ENCODE results near the gene C17orf50.

- TF ChIP-seq, protein P1, sequence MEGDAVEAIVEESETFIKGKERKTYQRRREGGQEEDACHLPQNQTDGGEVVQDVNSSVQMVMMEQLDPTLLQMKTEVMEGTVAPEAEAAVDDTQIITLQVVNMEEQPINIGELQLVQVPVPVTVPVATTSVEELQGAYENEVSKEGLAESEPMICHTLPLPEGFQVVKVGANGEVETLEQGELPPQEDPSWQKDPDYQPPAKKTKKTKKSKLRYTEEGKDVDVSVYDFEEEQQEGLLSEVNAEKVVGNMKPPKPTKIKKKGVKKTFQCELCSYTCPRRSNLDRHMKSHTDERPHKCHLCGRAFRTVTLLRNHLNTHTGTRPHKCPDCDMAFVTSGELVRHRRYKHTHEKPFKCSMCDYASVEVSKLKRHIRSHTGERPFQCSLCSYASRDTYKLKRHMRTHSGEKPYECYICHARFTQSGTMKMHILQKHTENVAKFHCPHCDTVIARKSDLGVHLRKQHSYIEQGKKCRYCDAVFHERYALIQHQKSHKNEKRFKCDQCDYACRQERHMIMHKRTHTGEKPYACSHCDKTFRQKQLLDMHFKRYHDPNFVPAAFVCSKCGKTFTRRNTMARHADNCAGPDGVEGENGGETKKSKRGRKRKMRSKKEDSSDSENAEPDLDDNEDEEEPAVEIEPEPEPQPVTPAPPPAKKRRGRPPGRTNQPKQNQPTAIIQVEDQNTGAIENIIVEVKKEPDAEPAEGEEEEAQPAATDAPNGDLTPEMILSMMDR (IDR thresholded peaks at IDR 0.05 in 4 of 5, conservative IDR thresholded peaks at IDR 0.05 in 1 of 5): no peak
- no peak for TF ChIP-seq POLR2A (IDR thresholded peaks at IDR 0.05)
These were observed 36.7 kb downstream of the C17orf50 start for GRCh38 chr17:35797370-35797769.
